GM18508 (cell line): Measurements from ENCODE around the gene KITLG.
"Not testable (repeated sequence)": the region's sequence is repeated elsewhere in the genome, so short reads cannot be mapped to it uniquely, and the experiment has no call there.

Experiments
- ATAC-seq: cut with Tn5 transposase; IDR thresholded peaks from one replicate; pipeline ENCODE4 v1.9.1; 2021; ENCODE audit warnings: moderate number of reproducible peaks; ENCODE audit not compliant: insufficient read depth, unreplicated experiment

KITLG gene

DNA sequence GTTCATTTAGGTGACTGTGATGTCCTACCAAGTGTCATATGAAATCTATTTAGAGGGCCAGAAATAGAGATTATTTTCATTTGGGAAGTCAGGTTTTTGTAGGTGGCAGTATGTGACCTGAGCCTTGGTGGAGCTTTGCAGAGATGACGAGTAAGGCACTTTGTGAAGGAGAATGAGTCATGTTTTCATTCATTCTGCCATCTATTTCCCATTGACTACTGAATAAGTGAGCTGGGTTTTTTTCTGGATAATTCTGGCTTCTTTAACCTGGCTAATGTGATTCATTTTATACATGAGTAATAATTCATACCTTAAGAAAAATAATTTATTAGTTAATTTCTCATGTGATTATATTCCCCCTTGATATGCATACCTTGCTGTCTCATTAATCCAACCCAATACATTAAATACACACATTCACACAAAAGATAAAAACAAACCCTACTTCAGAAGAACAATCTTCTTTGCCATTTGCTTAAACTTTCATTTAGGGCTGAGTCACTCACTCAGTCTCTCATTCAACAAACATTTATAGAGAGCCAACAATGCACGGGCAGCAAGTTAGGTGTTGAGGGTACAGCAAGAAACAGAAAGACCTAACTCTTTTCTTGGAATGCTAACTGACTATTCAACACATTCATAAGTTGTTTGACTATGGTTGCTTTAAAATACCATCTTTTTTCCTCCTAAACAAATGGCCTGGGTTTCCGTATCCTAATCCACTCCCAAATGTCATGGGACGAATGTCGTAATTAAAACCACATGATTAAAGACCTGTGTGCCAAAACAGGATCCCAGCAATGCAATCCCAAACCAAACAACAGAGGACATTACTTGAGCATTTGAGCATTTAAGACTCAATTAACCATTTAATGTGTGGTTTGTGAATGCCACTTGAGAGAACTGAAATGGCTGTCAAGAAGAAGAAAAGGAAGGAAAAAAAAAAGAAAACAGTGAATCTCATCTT lies 78.0 kb downstream of the KITLG start:
- ATAC-seq, result no peak

DNA sequence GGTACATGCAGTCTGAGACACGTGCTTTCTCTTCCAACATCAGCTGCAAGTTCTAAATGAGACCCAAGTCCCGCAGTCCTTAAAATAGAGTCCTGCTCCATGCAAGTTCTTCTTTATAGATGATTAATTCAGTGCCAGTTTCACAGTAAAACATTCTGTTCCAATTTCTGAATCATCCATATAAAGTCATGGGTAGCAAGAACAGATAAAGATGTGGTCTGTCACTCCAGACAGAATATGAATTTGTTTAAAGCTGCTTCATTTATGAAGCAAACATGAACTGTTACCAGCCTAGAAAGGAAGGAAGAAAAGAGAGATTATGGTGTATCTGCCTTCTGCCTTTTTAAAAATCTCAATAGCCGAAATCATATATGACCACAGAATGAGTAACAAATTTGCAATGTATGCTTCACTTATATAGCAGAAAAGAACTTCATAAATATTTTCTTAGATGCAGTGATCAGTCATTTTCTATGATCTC lies 83.3 kb downstream of the KITLG start:
- no peak for ATAC-seq

- no peak for ATAC-seq
Measured at GRCh38 chr12:88496429-88496828, 83.8 kb downstream of the KITLG start.

GRCh38 chr12:88495031-88495430 lies 85.2 kb downstream of the KITLG start:
- no peak for ATAC-seq

DNA sequence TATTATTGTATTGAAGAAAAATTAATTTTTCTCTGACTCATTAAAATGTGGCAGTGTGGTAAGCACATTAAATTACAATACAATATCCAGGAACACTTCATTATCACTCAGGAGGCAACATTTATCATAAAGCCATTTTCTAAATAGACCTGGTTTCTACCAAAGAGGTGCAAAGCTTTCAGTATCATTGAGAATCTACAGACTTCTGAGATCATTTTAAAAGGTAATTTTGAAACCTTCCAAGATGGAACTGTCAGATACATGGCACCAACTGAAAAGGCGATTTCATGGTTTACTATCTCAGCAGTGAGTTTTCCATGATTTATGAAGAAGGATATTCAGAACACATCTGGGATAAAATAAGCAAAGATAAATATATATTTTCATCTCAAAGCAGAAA lies 85.8 kb downstream of the KITLG start:
- ATAC-seq, result no peak

GRCh38 chr12:88493636-88494035 lies 86.6 kb downstream of the KITLG start:
- ATAC-seq, result no peak

GRCh38 chr12:88490425-88490824 lies 89.8 kb downstream of the KITLG start:
- no peak for ATAC-seq

GRCh38 chr12:88472775-88473174 lies 107.5 kb downstream of the KITLG start:
- ATAC-seq, result no peak

DNA sequence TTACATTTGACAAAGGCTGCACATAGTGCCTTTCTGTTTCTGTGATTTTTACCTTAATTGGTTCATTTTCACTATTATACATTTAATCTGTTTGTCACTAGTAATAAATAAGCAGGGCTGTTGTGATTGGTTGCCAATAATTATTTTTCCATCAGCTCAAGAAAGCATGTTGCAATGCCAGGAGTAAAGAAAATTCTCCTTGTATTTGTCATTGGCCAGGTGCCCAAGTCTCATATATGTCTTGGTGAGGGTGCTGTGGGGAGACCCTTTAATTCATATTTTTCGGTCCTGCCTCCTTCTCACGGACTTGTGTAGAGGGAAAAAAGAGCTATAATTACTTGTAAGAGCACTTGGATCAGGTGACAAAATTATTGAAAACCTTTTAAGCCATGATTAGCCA lies 108.0 kb downstream of the KITLG start:
- no peak for ATAC-seq

GRCh38 chr12:88471331-88472045 lies 108.8 kb downstream of the KITLG start:
- ATAC-seq, result no peak

GRCh38 chr12:88469154-88469553 lies 111.1 kb downstream of the KITLG start:
- ATAC-seq, result no peak

- no peak for ATAC-seq
Measured at GRCh38 chr12:88468581-88468980, 111.7 kb downstream of the KITLG start.

DNA sequence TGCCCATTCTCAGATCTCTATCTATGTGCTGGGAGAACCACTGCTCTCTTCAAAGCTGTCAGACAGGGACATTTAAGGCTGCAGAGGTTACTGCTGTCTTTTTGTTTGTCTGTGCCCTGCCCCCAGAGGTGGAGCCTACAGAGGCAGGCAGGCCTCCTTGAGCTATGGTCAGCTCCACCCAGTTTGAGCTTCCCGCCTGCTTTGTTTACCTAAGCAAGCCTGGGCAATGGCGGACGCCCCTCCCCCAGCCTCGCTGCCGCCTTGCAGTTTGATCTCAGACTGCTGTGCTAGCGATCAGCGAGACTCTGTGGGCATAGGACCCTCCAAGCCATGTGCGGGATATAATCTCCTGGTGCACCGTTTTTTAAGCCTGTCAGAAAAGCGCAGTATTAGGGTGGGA lies 113.6 kb downstream of the KITLG start:
- not testable (repeated sequence) for ATAC-seq

GRCh38 chr12:88458327-88458726 lies 121.9 kb downstream of the KITLG start:
- ATAC-seq, result no peak

DNA sequence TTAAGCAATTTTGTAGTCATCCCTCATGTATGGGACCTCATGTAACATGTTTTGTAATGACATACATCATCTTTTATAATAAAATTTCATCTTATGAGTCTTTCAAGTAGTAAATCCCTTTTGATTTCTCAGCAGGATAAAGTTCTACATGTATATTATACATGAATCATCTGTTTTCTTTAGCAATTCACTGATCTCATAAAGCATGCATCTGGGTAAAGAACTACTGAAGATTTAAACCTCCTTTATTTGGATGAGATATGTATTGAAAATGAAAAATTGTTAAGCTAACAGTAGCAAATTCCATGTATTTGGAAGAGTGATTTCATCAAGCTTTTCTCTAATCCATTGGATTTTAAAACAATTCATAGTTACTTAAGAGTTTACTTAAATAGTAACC lies 126.9 kb downstream of the KITLG start:
- no peak for ATAC-seq

DNA sequence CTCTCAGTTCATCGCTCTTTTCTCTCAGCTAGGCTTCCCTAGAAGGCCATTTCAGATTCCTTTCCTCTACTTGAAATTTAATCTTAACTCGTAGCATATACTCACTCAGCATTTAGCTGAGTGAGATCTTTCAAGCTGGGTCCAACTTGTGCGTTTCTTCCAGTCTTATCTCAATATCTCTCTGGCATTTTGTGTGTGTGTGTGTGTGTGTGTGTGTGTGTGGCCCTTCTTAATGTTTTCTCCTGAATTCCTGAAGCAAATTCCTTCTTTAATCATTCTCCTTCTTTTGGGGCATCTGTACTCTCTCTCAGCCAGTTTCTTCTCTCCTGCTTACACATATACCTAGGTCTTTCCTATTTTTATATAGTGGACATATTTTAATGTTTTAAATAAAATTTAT lies 129.1 kb downstream of the KITLG start:
- no peak for ATAC-seq

GRCh38 chr12:88450136-88450535 lies 130.1 kb downstream of the KITLG start:
- ATAC-seq, result no peak

- ATAC-seq, result no peak
Measured at GRCh38 chr12:88448337-88448915, 131.8 kb downstream of the KITLG start.

- ATAC-seq, result no peak
Measured at GRCh38 chr12:88445705-88446394, 134.4 kb downstream of the KITLG start.

GRCh38 chr12:88444481-88444880 lies 135.8 kb downstream of the KITLG start:
- ATAC-seq, result no peak
